Endothelial cell of umbilical vein (primary cell): ENCODE measurements around the gene PUS1. TPM values are rescaled to one million over a fixed set of nuclear protein-coding genes. Genes with fewer than 3 reads are reported as not detected.

ENCODE experiments used
- BruUV-seq: library from RNA; stranded (reverse); fragments of 400-500 nt; replicated peaks from 2 replicates; lab custom pipeline; 2021; lab: Mats Ljungman, UMichigan
- CTCF ChIA-PET: fragments of 300-600, 350-600 bp; sonication (Branson Sonifier 250); formaldehyde crosslinking; loops from one replicate; lab custom pipeline; 2021; ENCODE audit warnings: antibody characterized with exemption, inconsistent platforms; lab: Charles Lee
- POLR2A ChIA-PET: fragments of 300-600, 350-600 bp; sonication (Branson Sonifier 250); formaldehyde crosslinking; loops from one replicate; lab custom pipeline; 2021; ENCODE audit warnings: antibody characterized with exemption, inconsistent platforms; lab: Charles Lee
- DNase-seq: peaks from one replicate; pipeline ENCODE4 v3.0.0-alpha.2; 2011; ENCODE audit warnings: low read depth, low spot score
- FAIRE-seq: peaks from 2 replicates; lab custom pipeline; 2011; peaks lifted over from hg19 to GRCh38; lab: Jason Lieb, UNC
- H2AFZ ChIP-seq: 2 replicates; pipeline ENCODE4 v1.6.0; 2012; ENCODE audit warnings: low read depth, low read length, control low read depth, inconsistent platforms
- H3K27ac ChIP-seq: 2 replicates; pipeline ENCODE4 v1.5.1; 2011; ENCODE audit warnings: low read depth, mild to moderate bottlenecking, control low read depth, low read length, moderate library complexity; ENCODE audit not compliant: insufficient read depth
- H3K27me3 ChIP-seq, 2 experiments: 2 replicates each; pipeline versions ENCODE4 v1.6.0 to v1.6.1; 2011; ENCODE audit warnings: low read length in 2 of 2, mixed read lengths in 1 of 2; ENCODE audit not compliant: control insufficient read depth in 2 of 2, insufficient read depth in 2 of 2
- H3K36me3 ChIP-seq, 2 experiments: 2 replicates in 1 of 2; 3 replicates in 1 of 2; pipeline ENCODE4 v1.5.1; 2011; ENCODE audit warnings: low read length in 2 of 2, mild to moderate bottlenecking in 1 of 2, moderate library complexity in 1 of 2; ENCODE audit not compliant: control insufficient read depth in 2 of 2, insufficient read depth in 2 of 2; ENCODE audit errors: extremely low read depth in 1 of 2
- H3K4me1 ChIP-seq: 3 replicates; pipeline ENCODE4 v1.5.1; 2011; ENCODE audit warnings: mild to moderate bottlenecking, low read length; ENCODE audit not compliant: control insufficient read depth, insufficient read depth; ENCODE audit errors: extremely low read depth
- H3K4me2 ChIP-seq: 2 replicates; pipeline ENCODE4 v1.6.1; 2011; ENCODE audit warnings: low read length, control low read depth, mixed read lengths; ENCODE audit not compliant: insufficient read depth
- H3K4me3 ChIP-seq, 3 experiments: fragments of 200-600 bp in 1 of 3; sonication (generic), shearing (Covaris generic) in 1 of 3; replicated peaks in 1 of 3; 2 replicates each; pipeline ENCODE4 v1.5.1; 2011 to 2016; ENCODE audit warnings: control low read depth in 3 of 3, low read length in 3 of 3, mild to moderate bottlenecking in 2 of 3, inconsistent platforms in 1 of 3, low read depth in 1 of 3, moderate library complexity in 1 of 3; ENCODE audit not compliant: insufficient read depth in 1 of 3
- H3K79me2 ChIP-seq: 2 replicates; pipeline ENCODE4 v1.6.0; 2012; ENCODE audit warnings: low read length, inconsistent platforms; ENCODE audit not compliant: control insufficient read depth, insufficient read depth
- H3K9ac ChIP-seq: replicated peaks from 2 replicates; pipeline ENCODE3; 2011; ENCODE audit warnings: low read length, control low read depth; ENCODE audit not compliant: insufficient read depth; ENCODE audit errors: extremely low read depth
- H3K9me1 ChIP-seq: replicated peaks from 3 replicates; pipeline ENCODE4 v1.6.0; 2011; ENCODE audit warnings: mild to moderate bottlenecking, low read length; ENCODE audit not compliant: control insufficient read depth, insufficient read depth; ENCODE audit errors: extremely low read depth
- H3K9me3 ChIP-seq: replicated peaks from 2 replicates; pipeline ENCODE4 v1.5.1; 2012; ENCODE audit warnings: low read length, inconsistent platforms; ENCODE audit not compliant: control insufficient read depth, insufficient read depth
- H4K20me1 ChIP-seq: replicated peaks from 2 replicates; pipeline ENCODE3; 2011; ENCODE audit warnings: mild to moderate bottlenecking, low read length; ENCODE audit not compliant: control insufficient read depth, insufficient read depth; ENCODE audit errors: extremely low read depth
- CTCF ChIP-seq, 2 donors: IDR thresholded peaks; 1 replicate in 1 of 2; 2 replicates in 1 of 2; pipeline ENCODE4 v1.5.1; 2011; ENCODE audit warnings: low read length in 2 of 2, mild to moderate bottlenecking in 2 of 2, moderate library complexity in 2 of 2, control low read depth in 1 of 2, inconsistent platforms in 1 of 2, low read depth in 1 of 2; ENCODE audit not compliant: insufficient read depth in 1 of 2; ENCODE audit errors: extremely low read depth in 1 of 2
- FOS ChIP-seq: IDR thresholded peaks from 2 replicates; pipeline ENCODE4 v1.6.1; 2011; ENCODE audit warnings: mild to moderate bottlenecking, low read length, moderate library complexity, borderline replicate concordance; ENCODE audit not compliant: insufficient read depth
- MAX ChIP-seq: IDR thresholded peaks from 2 replicates; pipeline ENCODE4 v1.6.1; 2011; ENCODE audit not compliant: insufficient read depth, insufficient read length
- MYC ChIP-seq: IDR thresholded peaks from one replicate; pipeline ENCODE4 v1.6.1; 2011; ENCODE audit warnings: mild to moderate bottlenecking, low read depth, low read length
- POLR2A ChIP-seq: IDR thresholded peaks from 2 replicates; pipeline ENCODE4 v1.6.1; 2012; ENCODE audit warnings: low read depth, mild to moderate bottlenecking, control low read depth, low read length
- POLR2AphosphoS5 ChIP-seq: IDR thresholded peaks from 2 replicates; pipeline ENCODE4 v1.6.1; 2012; ENCODE audit warnings: low read depth, mild to moderate bottlenecking, control low read depth, low read length, moderate library complexity; ENCODE audit not compliant: insufficient read depth
- dilution Hi-C: fragments of 300-500 bp; cut with MboI; formaldehyde crosslinking; loops from one replicate; pipeline ENCODE4 v1.15.0; 2019; ENCODE audit warnings: low sequenced_read_pairs; ENCODE audit not compliant: extremely low pct_ligation_motif_present
- intact Hi-C: fragments of 100-400 bp; cut with micrococcal nuclease; formaldehyde crosslinking; loops from one replicate; pipeline ENCODE4 v1.10.0; 2022
- polyA plus RNA-seq, 4 experiments: library from polyadenylated mRNA; depleted of rRNA in 3 of 4; stranded (reverse) in 3 of 4; unstranded in 1 of 4; fragments of >200 nt; gene quantifications; 2 replicates each; pipeline versions ENCODE4 v1.2.1 to v1.2.3, GENCODE V29; 2011 to 2012; ENCODE audit warnings: missing spikeins in 1 of 4
- total RNA-seq: library from RNA; stranded (reverse); gene quantifications from 2 replicates; pipeline ENCODE4 v1.2.3, GENCODE V29; 2021

PUS1 gene
- total and polyA plus RNA-seq, 2 donors (not counting 3 experiments of a cell fraction or from before 2014, with no cell fraction given): 33.9 to 52.2 TPM

- Histone ChIP-seq H3K79me2 (no peaks in the 10 kb centered on the region), H3K27me3 (no peaks in the 10 kb centered on the region), H3K4me1 (peaks cover 12% of the 10 kb centered on the region), H4K20me1 (no peaks in the 10 kb centered on the region), H3K36me3 (peaks cover 8 to 29% of the 10 kb centered on the region in 2 experiments), H3K4me2 (no peak overlapping the region), H2AFZ (no peak overlapping the region), H3K4me3 (no peak overlapping the region), H3K9me1 (no peaks in the 10 kb centered on the region), H3K9ac (no peak overlapping the region), H3K27ac (no peak overlapping the region), H3K9me3 (no peaks in the 10 kb centered on the region)
- dilution Hi-C loops (no loop called here), intact Hi-C loops (no loop called here)
- POLR2A ChIA-PET: no interaction called here
- no peak for DNase-seq
- BruUV-seq: no TSS peak
- no peak for FAIRE-seq
- TF ChIP-seq POLR2AphosphoS5 (no peak), CTCF (IDR thresholded peaks at IDR 0.05; ENCODE audit: extremely low read depth in 1 of 2, insufficient read depth in 1 of 2, low read depth in 1 of 2, low read length in 2 of 2) (no peak), FOS (no peak), MYC (no peak), MAX (no peak), POLR2A (no peak)
- CTCF ChIA-PET: no interaction called here
These were observed 19.9 kb upstream of the PUS1 start for GRCh38 chr12:131909081-131909751.
